Activated T-cell treated with anti-CD3 and anti-CD28 coated beads, Interleukin-2, amount 50 U/mL, for 1 hour (primary cell): ENCODE results near the gene ODAD4.
"Not testable (repeated sequence)": the region's sequence is repeated elsewhere in the genome, so short reads cannot be mapped to it uniquely, and the experiment has no call there.

Experiments
- DNase-seq: peaks from one replicate; pipeline ENCODE4 v3.0.0-alpha.2; 2020

Gene ODAD4

GRCh38 chr17:41913798-41914197, 16.6 kb upstream of the ODAD4 start:
- DNase-seq: no peak

- DNase-seq: no peak
These were observed 16.1 kb upstream of the ODAD4 start for GRCh38 chr17:41914358-41914766.

- no peak for DNase-seq
These were observed 15.4 kb upstream of the ODAD4 start for GRCh38 chr17:41915020-41915419.

GRCh38 chr17:41915566-41915965, 14.9 kb upstream of the ODAD4 start:
- no peak for DNase-seq

GRCh38 chr17:41917192-41917591, 13.2 kb upstream of the ODAD4 start:
- DNase-seq: no peak

- peak; percentile 59 for DNase-seq
These were observed 12.6 kb upstream of the ODAD4 start for GRCh38 chr17:41917679-41918313.

- peak; percentile 96 for DNase-seq
These were observed 11.9 kb upstream of the ODAD4 start, which contains the start of gene ACLY for GRCh38 chr17:41918314-41919164. TSS of gene ACLY (minus strand) at chr17:41918951. CDS start at chr17:41913873, 5,078 bp downstream.

- DNase-seq: no peak
These were observed 11.1 kb upstream of the ODAD4 start for GRCh38 chr17:41919165-41919817.

GRCh38 chr17:41919840-41920579, 10.4 kb upstream of the ODAD4 start:
- DNase-seq: no peak

- no peak for DNase-seq
These were observed 9.8 kb upstream of the ODAD4 start for GRCh38 chr17:41920580-41920955.

GRCh38 chr17:41925991-41926590, 4.3 kb upstream of the ODAD4 start:
- no peak for DNase-seq

- no peak for DNase-seq
These were observed 1.6 kb upstream of the ODAD4 start for GRCh38 chr17:41928693-41929251.

- DNase-seq: not testable (repeated sequence)
These were observed 378 bp downstream of the ODAD4 start for GRCh38 chr17:41930833-41931156.

GRCh38 chr17:41931715-41932114, 1.3 kb downstream of the ODAD4 start:
- DNase-seq: not testable (repeated sequence)

- DNase-seq: no peak
These were observed 2.5 kb downstream of the ODAD4 start for GRCh38 chr17:41932816-41933389.

GRCh38 chr17:41935641-41936040, 5.2 kb downstream of the ODAD4 start:
- DNase-seq: no peak

GRCh38 chr17:41937970-41938954, 7.8 kb downstream of the ODAD4 start:
- no peak for DNase-seq

GRCh38 chr17:41939044-41939692, 8.8 kb downstream of the ODAD4 start:
- DNase-seq: no peak

GRCh38 chr17:41939693-41940090, 9.3 kb downstream of the ODAD4 start:
- no peak for DNase-seq

- no peak for DNase-seq
These were observed 10.8 kb downstream of the ODAD4 start for GRCh38 chr17:41941168-41941567.
